ENCODE results near the gene ZNF155.

The ZNF155 gene

GRCh38 chr19:43957891-43958290 is 26.1 kb upstream of the ZNF155 start:
- H3K27ac ChIP-seq (ENCODE audit: low read length), result no peak overlapping the region
- H3K4me1 ChIP-seq (ENCODE audit: insufficient read depth, low read length), result no peaks in the 10 kb centered on the region
- H3K9ac ChIP-seq (ENCODE audit: low read depth, low read length), result no peak overlapping the region
- no peaks in the 10 kb centered on the region for H3K27me3 ChIP-seq (ENCODE audit: insufficient read depth, low read length)
- H3K4me3 ChIP-seq (ENCODE audit: low read length), result no peak overlapping the region
- no peaks in the 10 kb centered on the region; the same call in 1 of the 2 replicates for H3K36me3 ChIP-seq (ENCODE audit: insufficient read depth, low read depth, low read length)
- H3K9me3 ChIP-seq (ENCODE audit: insufficient read depth, low read depth, low read length), result peaks cover 66% of the 10 kb centered on the region

GRCh38 chr19:43960411-43960810 is 23.6 kb upstream of the ZNF155 start:
- Histone ChIP-seq H3K9me3 (ENCODE audit: insufficient read depth, low read depth, low read length) (peaks cover 81% of the 10 kb centered on the region), H3K4me3 (ENCODE audit: low read length) (no peak overlapping the region)

GRCh38 chr19:43966079-43966694 is 17.8 kb upstream of the ZNF155 start:
- H3K4me3 ChIP-seq (ENCODE audit: low read length), result peak overlapping the region; percentile 34; the same call in 1 of the 2 replicates
- H3K9ac ChIP-seq (ENCODE audit: low read depth, low read length), result no peak overlapping the region
- H3K27me3 ChIP-seq (ENCODE audit: insufficient read depth, low read length), result no peaks in the 10 kb centered on the region
- no peaks in the 10 kb centered on the region for H3K4me1 ChIP-seq (ENCODE audit: insufficient read depth, low read length)
- H3K27ac ChIP-seq (ENCODE audit: low read length), result no peak overlapping the region
- H3K9me3 ChIP-seq (ENCODE audit: insufficient read depth, low read depth, low read length), result peaks cover 91% of the 10 kb centered on the region
- peaks cover 66% of the 10 kb centered on the region for H3K36me3 ChIP-seq (ENCODE audit: insufficient read depth, low read depth, low read length)

More at GRCh38 chr19:43960411-43960810, 23.6 kb upstream of the ZNF155 start:
- H3K27me3 ChIP-seq (ENCODE audit: insufficient read depth, low read length), result no peaks in the 10 kb centered on the region
- H3K27ac ChIP-seq (ENCODE audit: low read length), result no peak overlapping the region
- H3K36me3 ChIP-seq (ENCODE audit: insufficient read depth, low read depth, low read length), result peaks cover 19% of the 10 kb centered on the region
- no peaks in the 10 kb centered on the region for H3K4me1 ChIP-seq (ENCODE audit: insufficient read depth, low read length)
- no peak overlapping the region for H3K9ac ChIP-seq (ENCODE audit: low read depth, low read length)

GRCh38 chr19:43976732-43977131 is 7.3 kb upstream of the ZNF155 start:
- no peak overlapping the region for H3K27ac ChIP-seq (ENCODE audit: low read length)
- H3K27me3 ChIP-seq (ENCODE audit: insufficient read depth, low read length), result no peaks in the 10 kb centered on the region
- no peaks in the 10 kb centered on the region for H3K4me1 ChIP-seq (ENCODE audit: insufficient read depth, low read length)
- peaks cover 94% of the 10 kb centered on the region for H3K9me3 ChIP-seq (ENCODE audit: insufficient read depth, low read depth, low read length)
- no peaks in the 10 kb centered on the region for H3K36me3 ChIP-seq (ENCODE audit: insufficient read depth, low read depth, low read length)
- no peak overlapping the region for H3K9ac ChIP-seq (ENCODE audit: low read depth, low read length)
- H3K4me3 ChIP-seq (ENCODE audit: low read length), result no peak overlapping the region

GRCh38 chr19:43983544-43983911 is 460 bp upstream of the ZNF155 start:
- H3K9ac ChIP-seq (ENCODE audit: low read depth, low read length), result no peak overlapping the region
- peaks cover 2% of the 10 kb centered on the region; the same call in 1 of the 2 replicates for H3K36me3 ChIP-seq (ENCODE audit: insufficient read depth, low read depth, low read length)
- no peaks in the 10 kb centered on the region; the same call in 1 of the 2 replicates for H3K4me1 ChIP-seq (ENCODE audit: insufficient read depth, low read length)
- H3K9me3 ChIP-seq (ENCODE audit: insufficient read depth, low read depth, low read length), result peaks cover 29% of the 10 kb centered on the region
- no peak overlapping the region for H3K27ac ChIP-seq (ENCODE audit: low read length)
- H3K27me3 ChIP-seq (ENCODE audit: insufficient read depth, low read length), result no peaks in the 10 kb centered on the region
- peak overlapping the region; percentile 37; the same call in 1 of the 2 replicates for H3K4me3 ChIP-seq (ENCODE audit: low read length)

- H3K27me3 ChIP-seq (ENCODE audit: insufficient read depth, low read length), result no peaks in the 10 kb centered on the region
- H3K4me3 ChIP-seq (ENCODE audit: low read length), result peak overlapping the region; percentile 94
- H3K4me1 ChIP-seq (ENCODE audit: insufficient read depth, low read length), result no peaks in the 10 kb centered on the region; the same call in 1 of the 2 replicates
- peak overlapping the region; percentile 77; the same call in 1 of the 2 replicates for H3K9ac ChIP-seq (ENCODE audit: low read depth, low read length)
- H3K36me3 ChIP-seq (ENCODE audit: insufficient read depth, low read depth, low read length), result peaks cover 13% of the 10 kb centered on the region
- H3K27ac ChIP-seq (ENCODE audit: low read length), result no peak overlapping the region
- peaks cover 22% of the 10 kb centered on the region for H3K9me3 ChIP-seq (ENCODE audit: insufficient read depth, low read depth, low read length)
Measured at GRCh38 chr19:43984687-43985000, 656 bp downstream of the ZNF155 start.

- Histone ChIP-seq H3K27me3 (ENCODE audit: insufficient read depth, low read length) (no peaks in the 10 kb centered on the region), H3K27ac (ENCODE audit: low read length) (no peak overlapping the region), H3K36me3 (ENCODE audit: insufficient read depth, low read depth, low read length) (peaks cover 36% of the 10 kb centered on the region), H3K4me1 (ENCODE audit: insufficient read depth, low read length) (no peaks in the 10 kb centered on the region), H3K9ac (ENCODE audit: low read depth, low read length) (no peak overlapping the region), H3K9me3 (ENCODE audit: insufficient read depth, low read depth, low read length) (peaks cover 16% of the 10 kb centered on the region; the same call in 1 of the 2 replicates), H3K4me3 (ENCODE audit: low read length) (no peak overlapping the region)
Measured at GRCh38 chr19:43997631-43998290, 13.8 kb downstream of the ZNF155 start.

GRCh38 chr19:44002212-44002565 is 18.2 kb downstream of the ZNF155 start:
- H3K9ac ChIP-seq (ENCODE audit: low read depth, low read length), result peak overlapping the region; percentile 70
- H3K4me3 ChIP-seq (ENCODE audit: low read length), result peak overlapping the region; percentile 93
- H3K36me3 ChIP-seq (ENCODE audit: insufficient read depth, low read depth, low read length), result no peaks in the 10 kb centered on the region
- no peaks in the 10 kb centered on the region for H3K27me3 ChIP-seq (ENCODE audit: insufficient read depth, low read length)
- H3K27ac ChIP-seq (ENCODE audit: low read length), result no peak overlapping the region
- H3K9me3 ChIP-seq (ENCODE audit: insufficient read depth, low read depth, low read length), result peaks cover 26% of the 10 kb centered on the region; the same call in 1 of the 2 replicates
- H3K4me1 ChIP-seq (ENCODE audit: insufficient read depth, low read length), result no peaks in the 10 kb centered on the region

GRCh38 chr19:44002566-44003460 is 18.8 kb downstream of the ZNF155 start, which contains the start of gene ZNF230:
ZNF230 (plus strand) TSS chr19:44002957; CDS start chr19:44007079, 4,122 bp downstream.
- Histone ChIP-seq H3K4me3 (ENCODE audit: low read length) (peak within 1 kb of the TSS; percentile 93), H3K36me3 (ENCODE audit: insufficient read depth, low read depth, low read length) (0 out of 2 replicates have a peak, but pooled peaks cover under 1% of the 10 kb centered on the region), H3K27ac (ENCODE audit: low read length) (no peak within 1 kb of the TSS), H3K9ac (ENCODE audit: low read depth, low read length) (peak within 1 kb of the TSS; percentile 70), H3K9me3 (ENCODE audit: insufficient read depth, low read depth, low read length) (peaks cover 31% of the 10 kb centered on the region; the same call in 1 of the 2 replicates), H3K4me1 (ENCODE audit: insufficient read depth, low read length) (no peaks in the 10 kb centered on the region), H3K27me3 (ENCODE audit: insufficient read depth, low read length) (no peaks in the 10 kb centered on the region)

- no peak overlapping the region for H3K27ac ChIP-seq (ENCODE audit: low read length)
- H3K36me3 ChIP-seq (ENCODE audit: insufficient read depth, low read depth, low read length), result peaks cover 7% of the 10 kb centered on the region
- peaks cover 35% of the 10 kb centered on the region; the same call in 1 of the 2 replicates for H3K9me3 ChIP-seq (ENCODE audit: insufficient read depth, low read depth, low read length)
- no peaks in the 10 kb centered on the region for H3K4me1 ChIP-seq (ENCODE audit: insufficient read depth, low read length)
- peak overlapping the region; percentile 93 for H3K4me3 ChIP-seq (ENCODE audit: low read length)
- H3K27me3 ChIP-seq (ENCODE audit: insufficient read depth, low read length), result no peaks in the 10 kb centered on the region
- H3K9ac ChIP-seq (ENCODE audit: low read depth, low read length), result peak overlapping the region; percentile 70; the same call in 1 of the 2 replicates
Measured at GRCh38 chr19:44003461-44004009, 19.5 kb downstream of the ZNF155 start.

- no peak overlapping the region for H3K27ac ChIP-seq (ENCODE audit: low read length)
- H3K4me3 ChIP-seq (ENCODE audit: low read length), result no peak overlapping the region
Measured at GRCh38 chr19:44005973-44006372, 22.0 kb downstream of the ZNF155 start.

More at GRCh38 chr19:44005973-44006372, 22.0 kb downstream of the ZNF155 start:
- Histone ChIP-seq H3K9ac (ENCODE audit: low read depth, low read length) (no peak overlapping the region), H3K9me3 (ENCODE audit: insufficient read depth, low read depth, low read length) (peaks cover 52% of the 10 kb centered on the region), H3K36me3 (ENCODE audit: insufficient read depth, low read depth, low read length) (peaks cover 32% of the 10 kb centered on the region), H3K27me3 (ENCODE audit: insufficient read depth, low read length) (no peaks in the 10 kb centered on the region), H3K4me1 (ENCODE audit: insufficient read depth, low read length) (no peaks in the 10 kb centered on the region)

Measured in iPS-20b (cell line).